ENCODE results near the gene TMEM270.

The TMEM270 gene

DNA sequence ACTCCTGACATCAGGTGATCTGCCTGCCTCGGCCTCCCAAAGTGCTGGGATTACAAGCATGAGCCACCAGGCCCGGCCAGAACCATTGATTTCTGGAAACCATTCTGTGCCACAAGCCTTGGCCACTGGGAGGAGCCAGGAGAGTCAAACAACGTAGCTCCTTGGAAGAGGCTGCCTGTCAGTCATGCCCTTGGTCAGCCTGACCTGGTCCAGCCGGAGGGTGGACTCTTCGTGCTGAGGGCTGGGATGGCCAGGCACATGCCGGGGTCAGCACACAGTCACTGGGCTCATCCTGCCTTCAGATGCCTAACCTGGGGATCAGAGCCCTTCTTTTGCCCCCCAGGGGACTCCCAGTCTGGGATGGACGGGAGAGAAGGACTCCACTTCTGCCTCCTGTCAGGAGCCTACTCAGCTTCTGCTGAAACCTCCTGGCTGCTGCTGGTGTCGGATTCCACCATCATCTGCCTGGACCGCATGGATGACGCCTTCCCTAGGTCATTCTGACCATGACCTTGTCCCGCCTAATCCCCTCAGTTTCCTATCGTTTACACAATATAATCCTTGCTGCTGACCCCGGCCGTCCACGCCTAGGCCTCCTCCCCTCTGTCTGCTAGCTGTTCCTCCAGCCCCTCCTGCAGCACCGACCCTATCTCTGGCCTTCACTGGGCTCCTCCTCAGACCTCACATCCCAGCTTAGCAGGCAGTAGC, 30.4 kb downstream of the TMEM270 start:
- no peak for TF ChIP-seq CTCF (IDR thresholded peaks at IDR 0.05; ENCODE audit: insufficient read depth, low read length, poor library complexity, severe bottlenecking)
- DNase-seq (ENCODE audit: extremely low read depth, insufficient read length): no peak
- no peak overlapping the region for H3K4me3 ChIP-seq (replicated peaks; ENCODE audit: low read depth, low read length)

DNA sequence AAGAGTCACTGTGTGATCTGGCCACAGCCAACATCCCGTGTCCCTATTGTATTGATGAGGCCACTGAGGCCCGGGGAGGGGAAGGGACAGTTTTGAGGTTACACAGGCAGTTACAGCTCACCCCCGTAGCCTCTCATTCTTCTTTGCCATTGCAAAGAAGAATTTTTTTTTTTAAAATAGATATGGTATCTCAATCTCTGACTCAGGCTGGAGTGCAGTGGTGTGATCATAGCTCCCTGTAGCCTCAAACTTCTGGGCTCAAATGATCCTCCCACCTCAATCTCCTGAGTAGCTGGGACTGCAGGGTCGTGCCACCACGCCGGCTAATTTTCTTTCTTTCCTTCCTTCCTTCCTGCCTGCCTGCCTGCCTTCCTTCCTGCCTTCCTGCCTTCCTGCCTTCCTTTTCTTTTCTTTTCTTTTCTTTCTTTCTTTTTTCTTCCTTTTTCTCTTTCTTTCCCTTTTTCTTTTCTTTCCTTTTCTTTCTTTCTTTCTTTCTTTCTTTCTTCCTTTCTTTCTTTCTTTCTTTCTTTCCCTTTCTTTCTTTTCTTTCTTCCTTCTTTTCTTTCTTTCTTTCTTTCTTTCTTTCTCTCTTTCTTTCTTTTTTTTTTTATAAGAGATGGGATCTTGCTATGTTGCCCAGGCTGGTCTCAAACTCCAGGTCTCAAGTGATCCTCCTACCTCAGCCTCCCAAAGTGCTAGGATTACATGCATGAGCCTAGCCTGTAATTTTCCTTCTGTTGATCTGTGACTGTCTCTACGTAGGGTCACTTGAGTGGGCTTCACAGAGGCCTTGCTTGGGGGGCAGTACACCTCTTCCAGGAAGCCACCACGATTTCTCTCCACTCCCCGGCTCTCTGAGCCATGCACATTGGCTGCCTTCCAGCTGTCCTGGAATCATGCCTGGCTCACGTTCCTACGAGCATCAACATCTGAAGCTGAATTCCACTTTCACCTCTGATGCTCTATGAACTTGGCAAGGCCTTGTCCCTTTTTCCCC, 31.3 kb downstream of the TMEM270 start:
- no peak overlapping the region for H3K4me3 ChIP-seq (replicated peaks; ENCODE audit: low read depth, low read length)
- H3K36me3 ChIP-seq (ENCODE audit: control insufficient read depth, insufficient read depth, low read length): no peaks in the 10 kb centered on the region
- no peak for DNase-seq (ENCODE audit: extremely low read depth, insufficient read length)
- no peaks in the 10 kb centered on the region; the same call in 1 of the 2 replicates for H3K27me3 ChIP-seq (replicated peaks; ENCODE audit: control insufficient read depth, insufficient read depth, low read length)
- no peak for TF ChIP-seq CTCF (IDR thresholded peaks at IDR 0.05; ENCODE audit: insufficient read depth, low read length, poor library complexity, severe bottlenecking)

More for the DNA sequence above, 30.4 kb downstream of the TMEM270 start:
- H3K27me3 ChIP-seq (replicated peaks; ENCODE audit: control insufficient read depth, insufficient read depth, low read length): no peaks in the 10 kb centered on the region; the same call in 1 of the 2 replicates
- H3K36me3 ChIP-seq (ENCODE audit: control insufficient read depth, insufficient read depth, low read length): no peaks in the 10 kb centered on the region

DNA sequence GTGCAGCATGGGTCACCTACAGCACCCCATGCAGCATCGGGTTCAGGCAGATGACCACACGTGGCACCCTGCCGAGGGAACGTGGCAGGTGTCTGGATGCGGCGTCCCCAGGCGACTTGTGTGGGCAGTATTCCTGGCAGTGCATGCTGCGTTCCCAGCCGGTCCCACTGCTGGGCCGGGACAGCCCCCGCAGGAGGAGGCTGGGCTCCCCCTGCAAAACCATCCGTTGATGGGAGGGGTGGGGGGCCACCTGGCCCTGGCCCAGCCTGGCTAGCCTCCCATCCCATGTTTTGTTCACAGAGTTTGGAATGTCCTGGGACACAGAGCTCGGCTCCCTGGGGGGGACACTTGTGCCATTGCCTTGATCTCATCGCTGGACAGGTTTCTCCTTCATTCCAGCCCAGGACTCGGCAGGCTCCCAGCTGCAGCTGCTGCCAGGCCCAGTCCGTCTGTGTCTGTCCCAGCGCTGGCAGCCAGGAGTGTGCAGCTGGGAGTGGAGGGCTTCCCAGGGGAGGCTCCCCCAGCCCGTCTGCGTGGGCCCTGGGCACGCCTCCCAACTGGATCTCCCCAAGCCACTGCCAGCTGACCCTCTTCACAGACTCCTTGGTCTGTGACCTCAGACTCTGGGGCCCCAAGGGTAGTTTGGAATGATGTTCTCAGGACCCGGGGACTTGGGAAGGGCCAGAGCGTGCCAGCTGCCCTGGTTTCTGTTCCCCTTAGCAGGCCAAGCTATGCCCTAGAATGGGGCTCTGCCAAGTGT, 32.6 kb downstream of the TMEM270 start:
- no peak for TF ChIP-seq CTCF (IDR thresholded peaks at IDR 0.05; ENCODE audit: insufficient read depth, low read length, poor library complexity, severe bottlenecking)
- H3K36me3 ChIP-seq (ENCODE audit: control insufficient read depth, insufficient read depth, low read length): no peaks in the 10 kb centered on the region; the same call in 1 of the 2 replicates
- no peak for DNase-seq (ENCODE audit: extremely low read depth, insufficient read length)
- no peaks in the 10 kb centered on the region; the same call in 1 of the 2 replicates for H3K27me3 ChIP-seq (replicated peaks; ENCODE audit: control insufficient read depth, insufficient read depth, low read length)
- H3K4me3 ChIP-seq (replicated peaks; ENCODE audit: low read depth, low read length): no peak overlapping the region

GRCh38 chr7:73894166-73894565, 33.2 kb downstream of the TMEM270 start:
- Histone ChIP-seq H3K36me3 (ENCODE audit: control insufficient read depth, insufficient read depth, low read length) (no peaks in the 10 kb centered on the region; the same call in 1 of the 2 replicates), H3K27me3 (replicated peaks; ENCODE audit: control insufficient read depth, insufficient read depth, low read length) (no peaks in the 10 kb centered on the region), H3K4me3 (replicated peaks; ENCODE audit: low read depth, low read length) (no peak overlapping the region)
- no peak for TF ChIP-seq CTCF (IDR thresholded peaks at IDR 0.05; ENCODE audit: insufficient read depth, low read length, poor library complexity, severe bottlenecking)
- DNase-seq (ENCODE audit: extremely low read depth, insufficient read length): no peak

DNA sequence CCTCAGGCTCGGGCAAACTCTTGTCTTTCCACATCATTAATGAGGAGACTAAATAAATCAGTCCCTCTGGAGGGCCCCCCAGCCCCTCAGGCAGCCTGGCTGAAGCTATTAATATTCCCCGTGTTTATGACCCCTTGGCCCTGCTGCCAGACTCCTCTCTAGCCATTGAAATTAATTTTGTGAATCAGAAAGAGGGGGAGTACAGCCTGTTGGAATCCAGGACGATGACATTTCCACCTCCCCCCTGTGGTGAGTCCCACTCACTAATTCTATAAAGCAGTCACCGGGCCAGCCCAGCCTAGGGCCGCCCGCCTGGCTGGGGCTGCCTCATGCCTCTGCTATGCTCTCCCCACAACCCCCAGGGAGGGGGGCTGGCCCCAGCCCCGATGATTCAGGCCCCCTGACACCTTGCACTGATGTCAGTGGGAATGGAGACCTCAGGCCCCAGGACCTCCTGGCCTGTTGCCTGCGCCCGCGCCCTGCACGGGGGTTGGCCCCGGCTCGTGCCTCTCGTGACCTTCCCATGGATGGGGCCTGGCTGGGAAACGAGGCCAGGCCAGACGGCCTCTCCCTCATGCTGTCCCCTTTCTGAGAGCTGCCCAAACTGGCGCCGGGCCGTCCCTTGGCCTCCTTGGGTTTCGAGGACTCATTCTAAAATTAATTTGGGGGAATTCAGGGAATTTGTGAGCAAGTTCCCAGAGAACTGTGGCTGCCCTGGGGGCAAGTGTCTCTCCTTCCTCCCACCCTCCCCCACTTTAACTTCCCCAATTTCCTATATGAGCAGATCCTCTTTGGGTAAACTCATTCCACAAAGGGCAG, 34.0 kb downstream of the TMEM270 start:
- no peak for DNase-seq (ENCODE audit: extremely low read depth, insufficient read length)
- no peaks in the 10 kb centered on the region; the same call in 1 of the 2 replicates for H3K36me3 ChIP-seq (ENCODE audit: control insufficient read depth, insufficient read depth, low read length)
- TF ChIP-seq CTCF (IDR thresholded peaks at IDR 0.05; ENCODE audit: insufficient read depth, low read length, poor library complexity, severe bottlenecking): no peak
- no peak overlapping the region for H3K4me3 ChIP-seq (replicated peaks; ENCODE audit: low read depth, low read length)
- no peaks in the 10 kb centered on the region for H3K27me3 ChIP-seq (replicated peaks; ENCODE audit: control insufficient read depth, insufficient read depth, low read length)

Measured in GM06990 (cell line).